NCI-H748 (cell line): ENCODE measurements around the gene PDZRN3.
"Not testable (repeated sequence)": the region's sequence is repeated elsewhere in the genome, so short reads cannot be mapped to it uniquely, and the experiment has no call there.

ENCODE experiments used
- DNase-seq: peaks from one replicate; lab custom pipeline; 2025; ENCODE audit not compliant: unreplicated experiment; lab: John Stamatoyannopoulos, UW

PDZRN3 gene

GRCh38 chr3:73469331-73469730, 155.4 kb downstream of the PDZRN3 start:
- peak; percentile 29 for DNase-seq

GRCh38 chr3:73467211-73467610, 157.5 kb downstream of the PDZRN3 start:
- peak; percentile 86 for DNase-seq

- peak; percentile 78 for DNase-seq
These were observed 158.8 kb downstream of the PDZRN3 start for GRCh38 chr3:73465926-73466325.

- not testable (repeated sequence) for DNase-seq
These were observed 160.6 kb downstream of the PDZRN3 start for GRCh38 chr3:73464126-73464525.

GRCh38 chr3:73461547-73461946, 163.2 kb downstream of the PDZRN3 start:
- DNase-seq = no peak

- DNase-seq = no peak
These were observed 165.0 kb downstream of the PDZRN3 start for GRCh38 chr3:73459711-73460110.

- DNase-seq = no peak
These were observed 171.1 kb downstream of the PDZRN3 start for GRCh38 chr3:73453666-73454065.

GRCh38 chr3:73452729-73453128, 172.0 kb downstream of the PDZRN3 start:
- DNase-seq = no peak

GRCh38 chr3:73451301-73451944, 173.3 kb downstream of the PDZRN3 start:
- peak; percentile 88 for DNase-seq

- DNase-seq = no peak
These were observed 175.0 kb downstream of the PDZRN3 start for GRCh38 chr3:73449774-73450173.

GRCh38 chr3:73448761-73449301, 175.9 kb downstream of the PDZRN3 start:
- DNase-seq = peak; percentile 2

GRCh38 chr3:73448041-73448440, 176.7 kb downstream of the PDZRN3 start:
- DNase-seq = no peak

GRCh38 chr3:73447111-73447510, 177.6 kb downstream of the PDZRN3 start:
- no peak for DNase-seq

GRCh38 chr3:73446467-73447110, 178.2 kb downstream of the PDZRN3 start:
- DNase-seq = no peak

GRCh38 chr3:73442886-73443285, 181.9 kb downstream of the PDZRN3 start:
- no peak for DNase-seq

GRCh38 chr3:73442152-73442551, 182.6 kb downstream of the PDZRN3 start:
- no peak for DNase-seq

GRCh38 chr3:73437828-73438227, 186.9 kb downstream of the PDZRN3 start:
- peak; percentile 3 for DNase-seq

- DNase-seq = peak; percentile 85
These were observed 189.7 kb downstream of the PDZRN3 start for GRCh38 chr3:73435055-73435454.

- DNase-seq = peak; percentile 4
These were observed 191.1 kb downstream of the PDZRN3 start for GRCh38 chr3:73433687-73434086.

GRCh38 chr3:73433079-73433478, 191.7 kb downstream of the PDZRN3 start:
- no peak for DNase-seq

GRCh38 chr3:73432706-73433032, 192.1 kb downstream of the PDZRN3 start:
- no peak for DNase-seq

GRCh38 chr3:73432023-73432705, 192.6 kb downstream of the PDZRN3 start:
- DNase-seq = peak; percentile 62
